Measurements from ENCODE around the gene ACVR1.

- TF ChIP-seq MCM2 (IDR thresholded peaks at IDR 0.05; ENCODE audit: low read depth) (no peak), CTCF (IDR thresholded peaks at IDR 0.05 in 2 of 3, conservative IDR thresholded peaks at IDR 0.05 in 1 of 3; ENCODE audit: insufficient read depth in 2 of 3, low read depth in 1 of 3, low read length in 3 of 3) (no peak), NUFIP1 (IDR thresholded peaks at IDR 0.05; ENCODE audit: partially characterized antibody) (no peak), U2AF1 (optimal IDR thresholded peaks at IDR 0.05; ENCODE audit: low read depth, low read length) (no peak), JUND (IDR thresholded peaks at IDR 0.05; ENCODE audit: borderline replicate concordance, low read depth, low read length) (no peak), JUND (tag; IDR thresholded peaks at IDR 0.05; ENCODE audit: borderline replicate concordance, low read depth, low read length) (no peak), IRF9 (tag; IDR thresholded peaks at IDR 0.05) (no peak), E2F1 (CRISPR knock-in tag; IDR thresholded peaks at IDR 0.05) (no peak), UBTF (IDR thresholded peaks at IDR 0.05; ENCODE audit: borderline replicate concordance in 1 of 2, low read depth in 2 of 2, low read length in 2 of 2) (no peak), BRCA1 (IDR thresholded peaks at IDR 0.05) (no peak), BRCA1 (CRISPR knock-in tag; IDR thresholded peaks at IDR 0.05) (no peak), NFE2 (IDR thresholded peaks at IDR 0.05; ENCODE audit: low read depth) (no peak)
Observed at GRCh38 chr2:157842106-157842879, 33.8 kb downstream of the ACVR1 start.

Data from K562 (cell line).